Islet precursor cell (in vitro differentiated cells): ENCODE results near the gene IHH.
A peak's percentile ranks its signal among the peaks of the same experiment; 100 is the strongest.

Experiments used
- DNase-seq: peaks from one replicate; pipeline ENCODE4 v3.0.0-alpha.2; 2018

IHH gene

DNA sequence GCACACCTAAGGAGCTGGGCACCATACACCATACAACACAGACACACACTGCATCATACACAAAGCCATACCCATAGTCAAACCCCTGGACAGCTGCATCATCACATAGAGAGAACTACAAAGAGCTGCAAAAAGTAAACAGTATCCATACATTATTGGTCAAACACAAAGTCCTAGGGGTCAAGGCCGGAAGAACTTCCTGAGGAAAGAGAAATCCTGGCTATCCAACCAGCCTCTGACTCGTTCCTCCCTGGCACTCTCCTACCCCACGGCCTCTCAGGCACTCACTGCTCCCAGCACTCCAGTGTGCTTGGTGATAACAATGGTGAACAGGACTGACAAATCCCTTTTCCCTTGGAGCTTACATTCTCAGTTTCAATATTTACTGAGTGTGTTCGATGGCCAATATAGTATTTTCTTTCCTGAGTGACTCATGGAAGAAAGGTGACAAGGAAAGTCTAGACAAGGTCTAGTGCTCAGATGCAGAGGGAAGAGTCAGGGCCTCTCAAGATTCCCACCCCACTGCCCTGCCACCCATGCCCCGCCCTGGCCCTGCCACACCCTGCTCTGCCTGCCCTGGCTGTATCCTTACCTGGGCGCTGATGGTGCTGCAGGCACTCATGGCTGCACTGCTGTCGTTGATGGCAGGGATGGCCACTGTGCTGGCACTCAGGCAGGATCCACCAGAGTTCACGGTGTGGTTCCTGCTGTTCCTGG, 22.8 kb downstream of the IHH start:
- no peak for DNase-seq

DNA sequence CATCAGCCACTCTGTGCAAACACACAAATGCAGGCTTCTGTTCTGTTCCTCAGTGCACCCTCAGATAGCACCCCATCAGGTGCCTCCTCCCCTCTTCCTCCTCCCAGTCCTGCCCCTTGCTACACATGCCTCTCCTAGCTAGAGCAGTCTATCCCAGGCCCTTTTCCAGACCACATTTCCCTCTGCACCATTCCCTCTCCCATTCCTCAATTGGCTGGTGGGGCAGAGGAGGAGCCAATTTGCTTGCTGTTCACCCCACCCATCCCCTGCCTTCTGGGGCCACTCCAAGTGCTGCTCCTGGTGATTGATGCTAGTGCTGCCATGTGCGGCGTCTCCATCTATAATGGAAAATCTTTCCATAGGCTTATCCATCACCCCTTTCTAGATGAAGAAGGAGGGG, 24.8 kb downstream of the IHH start:
- no peak for DNase-seq

DNA sequence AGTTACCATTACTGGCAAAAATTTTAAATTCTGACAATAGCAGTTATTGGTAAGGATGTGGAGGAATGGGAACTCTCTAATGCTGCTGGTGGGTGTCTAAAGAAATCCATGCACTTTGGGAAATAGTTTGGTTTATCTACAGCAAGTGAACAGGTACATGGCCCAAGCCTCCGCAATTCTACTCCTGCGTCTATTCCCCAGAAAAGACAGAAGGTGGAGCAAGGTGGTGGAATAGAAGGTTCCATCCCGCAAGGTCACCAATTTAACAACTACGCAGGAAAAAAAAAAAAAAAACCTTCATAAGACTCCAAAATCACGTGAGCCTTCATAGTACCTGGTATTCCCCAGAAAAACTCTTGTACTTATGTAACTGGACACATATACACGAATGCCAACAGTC, 25.9 kb downstream of the IHH start:
- DNase-seq: no peak

DNA sequence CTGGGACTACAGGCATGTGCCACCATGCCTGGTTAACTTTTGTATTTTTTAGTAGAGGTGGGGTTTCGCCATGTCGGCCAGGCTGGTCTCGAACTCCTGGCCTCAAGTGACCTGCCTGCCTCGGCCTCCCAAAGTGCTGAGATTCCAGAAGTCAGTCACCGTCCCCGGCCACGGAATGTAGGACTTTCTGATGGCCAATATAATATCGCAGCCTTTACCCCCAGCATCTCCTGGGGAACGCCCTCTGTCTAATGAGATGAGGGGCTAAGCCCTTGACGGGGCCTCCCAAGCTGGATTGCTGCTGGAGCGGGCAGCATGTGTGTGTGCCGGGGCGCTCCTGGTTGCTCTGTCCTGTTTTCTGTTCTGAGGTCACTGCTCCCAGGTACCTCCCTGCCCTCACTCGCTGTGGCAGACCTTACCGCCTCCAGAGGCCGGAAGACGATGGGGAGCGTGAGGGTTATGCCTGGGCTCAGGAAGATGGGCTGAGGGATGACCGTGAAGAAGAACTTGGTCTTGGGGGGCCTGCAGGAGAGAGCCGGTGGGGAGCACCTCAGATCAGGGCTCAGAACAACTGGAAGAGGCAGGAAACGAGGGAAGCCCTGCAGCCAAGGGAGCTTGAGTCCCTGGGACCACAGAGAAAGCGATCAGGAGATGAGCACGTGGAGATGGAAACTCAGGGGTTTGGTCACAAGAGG, 28.5 kb downstream of the IHH start:
- DNase-seq: no peak

DNA sequence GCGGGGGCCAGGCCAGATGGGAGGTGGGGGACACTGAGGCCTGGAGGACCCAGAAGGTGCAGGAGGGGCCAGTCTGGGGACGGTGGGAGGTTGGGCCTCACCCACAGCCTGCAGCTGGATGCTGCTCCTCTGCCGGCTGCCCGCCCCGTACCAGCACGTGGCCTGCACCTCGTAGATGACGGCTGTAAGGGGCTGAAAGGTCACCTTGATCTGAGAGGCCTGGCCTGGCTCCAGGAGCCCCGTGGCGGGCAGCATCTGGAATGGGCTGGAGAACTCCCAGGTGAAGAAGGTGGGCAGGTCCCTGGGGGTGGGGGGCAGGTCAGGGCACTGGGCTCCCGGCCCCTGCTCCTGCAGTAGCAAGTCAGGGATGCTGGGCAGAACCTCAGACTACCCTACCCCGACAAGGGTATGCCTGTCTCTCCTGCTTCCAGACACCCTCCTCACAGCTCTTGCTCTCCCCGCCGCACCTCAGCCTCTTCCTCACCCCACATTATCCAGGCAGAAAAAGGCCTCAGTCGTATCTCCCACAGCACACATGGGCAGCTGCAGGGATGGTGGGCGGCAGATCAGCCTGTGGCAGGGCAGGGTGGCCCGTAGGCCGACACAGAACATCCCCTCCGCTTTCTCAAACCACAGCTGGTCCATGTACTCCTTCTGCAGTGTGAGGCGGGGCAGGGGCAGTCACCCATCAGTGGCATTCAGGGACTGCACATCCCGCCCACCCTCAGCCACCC, 29.5 kb downstream of the IHH start:
- DNase-seq: no peak

DNA sequence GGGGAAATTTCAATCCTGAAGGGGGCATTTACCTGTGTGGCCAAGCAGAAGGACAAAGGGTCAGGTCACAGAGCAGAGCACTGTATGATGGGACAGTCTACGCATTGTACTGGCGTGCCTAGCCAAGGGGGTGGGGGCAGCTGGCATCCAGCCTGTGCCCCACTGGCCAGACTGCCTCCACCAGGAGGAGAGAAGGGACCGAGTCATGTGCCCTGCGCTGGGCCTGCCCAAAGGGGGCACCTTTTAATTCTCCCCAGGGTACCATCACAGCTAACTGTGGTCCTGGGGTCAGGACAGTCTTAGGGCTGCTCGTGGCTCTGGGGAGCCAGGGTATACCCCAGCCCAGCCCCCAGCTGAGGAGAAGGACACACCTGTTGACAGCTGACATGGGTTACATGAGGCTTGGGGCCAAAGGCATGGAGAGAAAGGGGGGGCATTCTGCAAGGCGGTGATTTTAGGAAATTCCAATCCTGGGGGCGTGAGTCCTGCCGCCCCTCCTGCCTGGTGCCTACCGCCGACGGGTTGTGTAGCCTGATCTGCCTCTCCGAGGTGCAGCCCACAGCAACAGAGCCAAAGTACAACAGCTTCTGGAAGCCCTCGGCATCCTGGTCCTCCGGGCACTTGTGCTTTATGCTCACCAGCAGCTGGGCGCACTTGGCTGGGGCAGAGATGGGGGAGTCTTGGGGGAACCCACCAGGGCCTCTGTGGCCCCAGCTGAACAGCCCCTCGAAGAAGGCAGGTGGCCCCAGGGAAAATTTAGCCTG, 30.4 kb downstream of the IHH start:
- DNase-seq: no peak

DNA sequence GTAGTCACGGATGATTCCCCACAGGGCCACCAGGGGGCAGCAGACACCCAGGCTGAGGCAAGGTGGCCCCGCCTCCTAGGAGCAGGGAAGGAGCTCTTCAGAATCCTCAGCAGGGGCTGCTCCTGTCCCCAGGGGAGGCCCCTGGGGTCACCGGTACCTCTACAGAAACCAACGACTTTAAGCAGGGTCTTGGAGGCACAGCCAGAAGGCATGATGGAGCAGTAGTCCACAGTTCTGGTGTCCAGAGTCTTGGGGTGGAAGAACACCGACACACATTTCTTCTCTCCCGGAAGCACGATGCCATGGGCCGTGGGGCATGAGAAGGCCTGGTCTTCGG, 30.9 kb downstream of the IHH start:
- peak; percentile 90 for DNase-seq

DNA sequence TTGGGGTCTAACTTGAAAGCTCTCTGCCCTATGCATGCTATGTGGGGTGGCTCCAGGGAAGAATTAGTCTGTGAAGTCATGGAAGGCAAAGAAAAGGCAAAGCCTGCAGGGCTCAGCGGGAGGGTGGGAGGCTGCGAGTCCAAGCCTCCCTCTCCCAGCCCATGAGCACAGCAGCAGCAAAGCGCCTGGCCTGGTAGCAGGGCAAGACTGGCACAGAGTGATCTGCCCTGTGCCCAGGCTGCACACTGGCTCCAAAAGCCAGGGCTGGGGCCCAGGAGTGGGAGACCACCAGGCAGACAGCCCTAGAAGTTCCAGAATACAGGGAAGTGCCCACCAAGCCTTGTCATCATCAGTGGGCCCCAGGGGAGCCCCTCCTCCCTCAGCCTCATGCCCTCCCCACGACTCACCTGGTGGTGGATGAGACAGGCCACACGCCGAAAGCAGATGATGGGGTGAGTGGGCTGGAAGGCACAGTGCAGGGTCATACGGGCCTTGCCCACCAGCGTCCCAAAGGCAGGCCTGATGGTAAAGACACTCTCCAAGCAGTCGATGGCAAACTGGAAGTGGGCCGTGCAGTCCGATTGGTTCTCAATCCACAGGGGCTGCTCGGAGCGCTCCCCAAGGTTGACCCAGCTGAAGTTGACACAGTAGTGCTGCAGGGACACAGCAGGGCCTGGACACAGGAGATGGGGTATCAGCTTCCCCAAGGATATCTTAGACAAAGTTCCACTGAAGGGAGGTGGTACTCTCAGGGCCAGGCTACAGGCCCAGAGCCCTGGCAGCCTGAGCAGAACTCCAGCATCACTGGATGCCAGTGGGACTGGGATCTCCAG, 31.5 kb downstream of the IHH start:
- DNase-seq: no peak

DNA sequence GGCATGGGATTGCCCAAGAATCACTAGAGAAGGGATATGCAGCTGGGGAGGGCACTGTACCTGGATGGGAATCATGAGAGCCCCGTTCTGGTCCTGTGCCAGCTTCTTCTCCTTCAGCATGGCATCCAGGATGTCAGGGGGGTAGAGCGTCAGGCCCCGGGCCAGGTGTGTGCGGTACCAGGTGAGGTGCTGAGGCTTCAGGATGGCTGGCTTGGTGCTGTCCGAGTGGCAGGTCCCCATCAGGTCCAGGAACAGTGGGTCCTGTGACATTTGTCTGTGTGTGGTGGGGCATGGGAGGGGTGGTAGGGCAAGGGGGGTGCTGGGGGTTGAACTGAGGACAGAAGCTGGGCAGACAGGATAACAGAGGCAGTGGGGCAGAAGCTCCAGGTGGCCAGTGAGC, 32.6 kb downstream of the IHH start:
- no peak for DNase-seq

DNA sequence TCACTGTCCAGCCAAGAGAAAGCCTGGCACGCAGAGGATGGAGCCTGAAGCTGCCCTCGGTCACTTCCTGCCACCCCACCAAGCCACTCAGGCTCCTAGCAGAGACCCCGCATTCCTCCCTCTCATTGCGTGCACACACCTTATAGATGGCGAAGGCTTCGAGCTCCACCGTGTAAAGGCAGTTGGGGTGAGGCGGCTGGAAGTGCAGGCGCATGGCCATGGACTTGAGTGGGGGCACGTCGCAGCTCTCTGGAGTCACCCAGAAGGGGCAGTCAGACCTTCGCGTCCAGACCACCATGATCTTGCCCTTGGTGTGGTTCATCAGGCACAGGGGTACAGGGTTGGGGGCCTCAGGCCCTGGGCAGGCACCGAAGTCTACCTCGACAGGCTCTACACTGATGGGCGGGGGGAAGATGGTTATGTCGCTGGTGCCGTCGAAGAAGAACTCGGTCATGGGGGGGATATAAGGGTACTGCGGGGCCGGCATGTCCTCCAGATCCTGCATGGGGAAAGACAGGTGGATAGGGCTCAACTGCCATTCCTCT, 33.1 kb downstream of the IHH start:
- DNase-seq: no peak

DNA sequence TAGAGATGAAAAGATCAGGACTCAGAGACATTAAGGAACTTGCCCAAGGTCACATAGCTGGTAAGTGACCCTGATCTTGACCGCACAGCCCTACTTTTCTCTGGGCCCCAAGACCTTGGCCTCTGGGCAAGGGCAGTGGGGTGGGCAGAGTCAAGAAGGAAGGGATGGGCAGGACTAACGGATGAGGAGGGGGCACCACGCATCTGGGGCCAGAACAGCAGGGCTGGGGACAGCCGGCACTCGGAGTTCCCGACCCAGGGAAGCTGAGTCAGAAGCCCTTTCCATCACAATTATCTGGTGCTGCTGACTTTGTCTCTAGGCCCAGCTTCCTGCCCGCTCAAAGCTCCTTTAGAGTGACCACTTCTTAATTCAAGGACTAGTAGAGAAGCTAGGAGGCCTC, 33.8 kb downstream of the IHH start:
- DNase-seq: no peak

DNA sequence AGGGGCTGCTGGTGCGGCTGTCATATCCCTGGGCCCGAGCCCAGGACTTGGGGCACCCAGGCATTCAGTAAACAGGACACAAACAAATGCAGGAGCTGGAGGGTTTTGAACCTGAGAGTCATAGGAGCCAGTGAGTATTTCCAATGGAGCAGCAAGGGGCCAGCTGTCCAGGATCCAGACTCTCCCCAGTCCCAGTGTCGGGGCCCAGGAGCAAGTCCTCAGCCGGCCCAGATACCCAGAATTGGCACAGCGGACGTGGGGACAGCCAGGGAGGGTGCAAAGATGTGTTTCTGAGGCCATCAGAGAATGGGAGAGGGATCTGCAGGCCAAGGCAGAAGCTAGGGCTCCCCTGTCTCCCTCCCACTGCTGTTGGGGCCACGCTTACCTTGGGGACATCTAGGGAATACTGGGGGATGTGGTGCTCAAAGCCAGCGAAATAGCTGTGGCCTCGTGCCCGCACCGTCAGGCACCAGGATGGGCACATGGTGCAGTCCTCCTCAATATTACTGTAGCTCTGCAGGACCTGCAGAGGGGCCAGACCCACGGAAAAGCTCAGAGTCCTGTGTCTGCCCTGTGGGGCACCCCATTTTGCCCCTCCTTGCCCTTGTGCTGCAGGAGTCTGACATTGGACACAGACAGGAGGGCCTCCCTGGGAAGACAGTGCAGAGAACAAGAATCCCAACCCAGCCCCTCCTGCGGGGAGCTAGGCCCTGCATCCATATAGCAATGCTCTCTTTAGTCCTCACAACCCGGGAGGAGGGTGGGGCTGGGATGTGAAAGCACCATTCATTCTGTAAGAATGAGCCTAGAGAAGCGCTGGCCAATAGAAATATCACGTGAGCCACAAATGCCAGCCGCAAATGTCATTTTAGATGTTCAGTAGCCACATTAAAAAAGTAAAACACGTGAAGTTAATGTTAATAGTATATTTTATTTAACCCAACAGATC, 34.8 kb downstream of the IHH start:
- no peak for DNase-seq

DNA sequence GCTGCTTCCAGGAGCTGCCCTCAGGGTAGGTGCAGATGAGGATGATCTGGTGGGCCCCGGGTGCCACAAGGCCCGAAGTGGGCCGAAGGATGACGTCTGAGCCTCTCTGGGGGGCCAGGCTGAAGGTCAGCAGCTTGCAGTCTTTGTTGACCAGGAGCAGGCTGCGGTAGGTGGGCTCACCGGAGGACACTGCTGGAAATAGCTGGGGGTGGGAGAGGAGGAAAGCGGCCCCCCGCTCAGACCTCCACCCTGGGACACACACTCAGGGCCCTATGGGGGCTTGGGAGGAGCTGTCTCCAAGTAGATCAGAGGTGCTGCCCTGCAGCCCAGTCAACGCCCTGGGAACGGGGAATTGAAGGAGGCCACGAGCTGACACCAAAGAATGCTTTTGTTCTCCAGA, 36.7 kb downstream of the IHH start:
- no peak for DNase-seq

DNA sequence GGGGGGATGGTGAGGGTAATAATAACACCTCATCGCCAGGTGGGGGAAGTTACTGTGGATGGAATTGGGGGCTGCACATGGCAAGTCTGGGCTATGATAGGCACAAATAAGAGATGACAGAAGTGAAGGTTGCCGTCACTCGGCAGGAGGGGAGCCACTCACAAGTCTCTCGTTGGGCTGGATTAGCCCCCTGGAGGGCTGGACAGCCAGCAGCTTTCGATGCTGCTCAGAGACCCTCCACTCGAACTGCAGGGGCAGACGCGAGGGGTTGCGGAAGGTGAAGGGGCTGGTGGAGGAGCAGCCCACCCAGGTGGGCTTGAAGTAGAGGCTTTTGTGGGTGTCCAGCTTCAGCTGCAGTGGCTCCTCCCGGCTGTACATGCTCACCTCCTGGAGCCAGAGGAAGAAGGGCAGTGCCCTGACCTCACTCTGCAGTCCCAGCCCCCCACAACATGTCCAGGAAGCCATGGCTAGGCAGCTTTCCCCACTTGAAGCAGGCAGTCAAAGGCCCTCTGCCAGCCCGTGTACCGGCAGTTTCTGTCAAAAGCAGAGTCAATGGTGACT, 37.6 kb downstream of the IHH start:
- DNase-seq: no peak

DNA sequence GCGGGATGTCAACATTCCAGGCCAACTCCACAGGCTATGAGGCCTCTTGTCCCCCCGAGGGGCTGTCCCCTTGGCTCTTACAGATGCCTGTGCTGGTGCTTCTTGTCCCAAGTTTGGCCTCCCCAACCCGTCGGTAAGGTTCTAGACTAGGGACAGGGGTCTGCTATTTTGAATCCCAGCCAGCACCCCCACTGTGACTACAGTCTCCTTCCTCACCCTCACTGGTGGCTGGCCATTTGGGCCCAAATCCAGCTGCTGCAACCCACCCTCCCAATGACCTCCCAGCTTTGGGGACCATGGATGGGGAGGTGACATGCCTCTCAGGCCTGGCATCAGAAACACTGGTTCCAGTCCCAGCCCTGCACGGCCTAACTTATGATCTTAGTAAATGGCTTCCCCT, 38.1 kb downstream of the IHH start:
- DNase-seq: no peak

DNA sequence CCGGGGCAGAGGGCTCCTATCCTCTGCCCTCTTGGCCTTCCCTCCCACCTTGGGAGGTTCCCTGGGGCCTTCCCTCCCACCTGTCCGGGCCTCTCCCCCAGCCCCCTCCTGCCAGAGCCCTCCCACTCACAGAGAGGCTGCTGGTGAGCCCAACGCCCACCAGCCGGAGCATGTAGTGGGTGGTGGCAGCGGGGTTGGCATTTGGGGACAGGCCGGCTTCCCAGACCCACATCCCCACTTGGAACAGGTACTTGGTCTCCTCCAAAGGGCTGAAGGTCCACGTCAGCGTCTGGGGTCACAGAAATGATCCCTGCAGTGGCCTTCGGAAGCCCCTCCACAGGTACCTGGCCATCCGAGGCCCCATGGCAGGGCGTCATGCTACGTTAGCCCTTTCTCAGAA, 38.7 kb downstream of the IHH start:
- DNase-seq: no peak

DNA sequence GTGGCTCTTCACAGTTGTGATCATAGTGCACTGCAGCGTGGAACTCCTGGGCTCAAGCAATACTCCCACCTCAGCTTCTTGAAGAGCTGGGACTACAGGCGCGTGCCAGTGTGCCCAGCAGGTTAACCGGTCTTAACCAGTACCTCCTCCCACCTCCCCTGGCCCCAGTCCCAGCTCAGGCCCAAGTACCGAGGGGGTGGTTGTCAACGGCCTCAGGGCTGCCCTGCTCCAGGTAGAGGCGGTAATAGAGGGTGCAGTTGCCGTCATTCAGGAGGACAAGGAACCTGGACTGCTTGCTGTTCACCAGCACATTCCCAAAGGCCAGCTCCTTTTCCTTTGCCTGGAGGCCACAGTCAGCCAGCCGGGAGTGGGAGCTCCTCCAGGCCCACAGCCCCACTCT, 39.1 kb downstream of the IHH start:
- no peak for DNase-seq

DNA sequence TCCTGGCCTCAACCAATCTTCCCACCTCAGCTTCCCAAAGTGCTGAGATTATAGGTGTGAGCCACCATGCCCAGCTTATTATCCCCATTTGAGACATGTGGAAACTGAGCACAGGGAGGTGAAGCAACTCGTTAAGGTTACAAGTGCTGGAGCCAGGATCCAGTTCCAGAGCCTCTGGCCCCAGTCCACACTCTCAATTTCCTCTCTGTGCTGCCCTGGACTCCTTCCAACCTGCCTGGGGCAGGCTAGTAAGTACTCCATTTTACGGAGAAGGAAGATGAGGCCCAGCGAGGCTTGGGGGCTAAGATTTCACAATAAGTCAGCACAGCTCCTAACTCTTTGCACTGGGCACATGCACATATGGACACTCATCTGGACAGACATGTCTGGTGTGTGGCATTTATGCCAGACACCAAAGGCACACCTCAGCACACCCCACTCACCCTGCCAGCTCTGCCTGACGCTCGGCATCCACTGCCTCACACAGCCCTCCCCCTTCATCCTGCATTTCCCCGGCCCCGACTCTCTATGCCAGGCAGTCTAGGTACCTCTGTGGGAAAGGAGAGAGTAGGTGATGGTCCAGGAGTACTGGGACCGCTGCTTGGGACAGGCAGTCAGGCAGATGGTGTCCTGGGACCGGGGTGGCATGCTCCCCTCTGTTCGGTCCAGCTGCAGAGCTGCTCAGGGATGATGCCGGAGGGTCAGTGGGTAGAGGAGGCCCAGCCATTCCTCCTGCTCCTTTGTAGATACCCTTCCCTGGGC, 39.9 kb downstream of the IHH start:
- no peak for DNase-seq

DNA sequence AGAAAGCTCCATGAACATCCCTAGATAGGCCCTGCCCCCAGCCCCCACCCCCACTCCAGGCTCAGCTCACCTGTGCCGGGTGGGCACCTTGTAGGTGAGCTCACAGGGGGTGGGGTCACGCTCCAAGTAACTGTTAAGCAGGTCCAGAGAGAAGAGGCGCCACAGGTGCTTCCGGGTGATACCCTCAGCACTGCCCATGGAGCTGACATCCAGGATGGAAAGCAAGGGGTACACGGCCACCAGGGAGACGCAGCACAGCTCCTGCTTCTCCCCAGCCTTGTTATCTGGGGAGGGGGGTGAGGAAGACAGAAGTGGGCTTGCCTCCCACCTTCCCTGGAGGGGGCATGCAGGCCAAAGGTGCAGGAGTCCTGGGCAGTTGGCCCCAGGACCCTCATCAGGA, 41.3 kb downstream of the IHH start:
- no peak for DNase-seq

DNA sequence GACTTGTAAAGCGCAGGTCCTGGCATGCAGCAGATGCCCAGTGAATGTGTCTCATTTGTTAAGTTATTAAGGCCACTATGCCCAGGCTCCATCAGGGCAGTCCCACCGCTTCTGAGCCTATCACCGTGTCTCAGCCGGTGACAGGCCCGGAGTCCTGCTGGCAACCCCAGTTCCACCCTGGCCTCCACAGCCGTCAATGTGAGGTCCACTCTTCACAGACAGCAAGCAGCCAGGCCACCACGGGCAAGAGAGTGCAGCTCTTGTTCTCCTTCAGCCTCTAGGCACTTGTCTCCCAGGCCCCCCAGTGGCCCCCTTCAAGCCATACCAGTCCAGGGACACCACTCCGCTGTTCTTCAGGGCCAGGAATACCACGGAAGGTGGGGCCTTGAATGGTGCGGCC, 42.0 kb downstream of the IHH start:
- DNase-seq: no peak
